K562 (cell line): ENCODE data around the gene TET2. TPM values are rescaled to one million over a fixed set of nuclear protein-coding genes. Genes with fewer than 3 reads are reported as not detected.
"Not testable (repeated sequence)": the region's sequence is repeated elsewhere in the genome, so short reads cannot be mapped to it uniquely, and the experiment has no call there.

Experiments
- ATAC-seq: fragments of 200-7000 bp; cut with Tn5 transposase; 3 replicates; pipeline ENCODE4 v1.9.1; 2020; ENCODE audit warnings: moderate library complexity
- BruUV-seq: library from RNA; stranded (reverse); fragments of 400-500 nt; replicated peaks from 2 replicates; lab custom pipeline; 2021; lab: Mats Ljungman, UMichigan
- CTCF ChIA-PET: fragments of 300-600 bp; formaldehyde crosslinking; extraction: SDS; loops from one replicate; lab custom pipeline; 2021; ENCODE audit warnings: low intra/inter-chr PET ratio; lab: Yijun Ruan, JAX
- POLR2A ChIA-PET: fragments of 300-600, 350-650 bp; sonication (Branson Sonifier 250); formaldehyde crosslinking; extraction: SDS; loops from one replicate; lab custom pipeline; 2021; ENCODE audit warnings: antibody characterized with exemption, inconsistent platforms; lab: Yijun Ruan, JAX
- DNase-seq, 4 experiments: peaks; one replicate each; pipeline versions ENCODE4 v3.0.0 to v3.0.0-alpha.2; 2011 to 2018; ENCODE audit warnings: low spot score in 3 of 4, mixed read lengths in 3 of 4; ENCODE audit errors: extremely low read depth in 1 of 4
- FAIRE-seq: peaks from 2 replicates; lab custom pipeline; 2011; peaks lifted over from hg19 to GRCh38; lab: Jason Lieb, UNC
- H2AFZ ChIP-seq: 2 replicates; pipeline ENCODE4 v1.6.0; 2011; ENCODE audit warnings: low read depth, low read length, control low read depth, inconsistent platforms
- H3K27ac ChIP-seq: fragments of 200-600 bp; 3 replicates; pipeline ENCODE4 v1.8.0; 2011; ENCODE audit warnings: low read depth, mild to moderate bottlenecking, control low read depth, inconsistent platforms, low read length, moderate library complexity, mixed read lengths; ENCODE audit errors: extremely low read depth
- H3K27me3 ChIP-seq, 2 experiments: fragments of 300-600 bp in 1 of 2; 2 replicates in 1 of 2; 3 replicates in 1 of 2; pipeline versions ENCODE4 v1.6.0 to v1.8.0; 2011; ENCODE audit warnings: inconsistent platforms in 2 of 2, low read length in 2 of 2, mild to moderate bottlenecking in 1 of 2, mixed read lengths in 1 of 2, moderate library complexity in 1 of 2; ENCODE audit not compliant: control insufficient read depth in 2 of 2, insufficient read depth in 2 of 2
- H3K36me3 ChIP-seq: fragments of 300-600 bp; 3 replicates; pipeline ENCODE4 v1.8.0; 2011; ENCODE audit warnings: mild to moderate bottlenecking, low read length, inconsistent platforms; ENCODE audit not compliant: control insufficient read depth, insufficient read depth
- H3K4me1 ChIP-seq, 2 experiments: fragments of 200-600 bp in 1 of 2; replicated peaks in 1 of 2; 2 replicates in 1 of 2; 3 replicates in 1 of 2; pipeline versions ENCODE4 v1.5.1 to v1.8.0; 2011; ENCODE audit warnings: inconsistent platforms in 2 of 2, low read length in 2 of 2, mild to moderate bottlenecking in 1 of 2, mixed read lengths in 1 of 2, moderate library complexity in 1 of 2; ENCODE audit not compliant: control insufficient read depth in 2 of 2, insufficient read depth in 2 of 2
- H3K4me2 ChIP-seq: 2 replicates; pipeline ENCODE4 v1.6.1; 2011; ENCODE audit warnings: low read length, control low read depth, inconsistent platforms, mixed read lengths; ENCODE audit not compliant: insufficient read depth
- H3K4me3 ChIP-seq: fragments of 200-600 bp; sonication (generic), shearing (Covaris generic); 2 replicates; pipeline ENCODE4 v1.5.1; 2016; ENCODE audit warnings: control low read depth, inconsistent platforms
- H3K79me2 ChIP-seq: fragments of 200-600 bp; 3 replicates; pipeline ENCODE4 v1.8.0; 2011; ENCODE audit warnings: low read length, inconsistent platforms; ENCODE audit not compliant: control insufficient read depth, insufficient read depth
- H3K9ac ChIP-seq, 2 experiments: 2 replicates each; pipeline versions ENCODE4 v1.6.0 to v1.6.1; 2011; ENCODE audit warnings: low read depth in 2 of 2, low read length in 2 of 2, control low read depth in 1 of 2, inconsistent platforms in 1 of 2, mild to moderate bottlenecking in 1 of 2, mixed read lengths in 1 of 2; ENCODE audit not compliant: insufficient read depth in 1 of 2
- H3K9me1 ChIP-seq: one replicate; pipeline ENCODE4 v1.6.0; 2011; ENCODE audit warnings: inconsistent platforms, mild to moderate bottlenecking, low read length, moderate library complexity; ENCODE audit not compliant: control insufficient read depth, insufficient read depth
- H3K9me3 ChIP-seq: replicated peaks from 2 replicates; pipeline ENCODE4 v1.5.1; 2011; ENCODE audit warnings: low read depth, low read length, inconsistent platforms; ENCODE audit not compliant: control insufficient read depth, insufficient read depth
- H4K20me1 ChIP-seq: replicated peaks from 2 replicates; pipeline ENCODE4 v1.6.1; 2011; ENCODE audit warnings: low read length, inconsistent platforms, mixed read lengths; ENCODE audit not compliant: control insufficient read depth, insufficient read depth
- BMI1 ChIP-seq: fragments of 150-350 bp; IDR thresholded peaks from 2 replicates; pipeline ENCODE4 v1.6.1; 2014; ENCODE audit warnings: low read length
- FOSL1 ChIP-seq: fragments of 200-800 bp; sonication (Bioruptor generic); conservative IDR thresholded peaks from 2 replicates; pipeline ENCODE4 v1.6.1; 2016; ENCODE audit warnings: missing genetic modification characterization, missing compliant biosample characterization
- POLR2H ChIP-seq: IDR thresholded peaks from 2 replicates; pipeline ENCODE4 v1.6.1; 2016; ENCODE audit warnings: missing genetic modification characterization, low read depth, mild to moderate bottlenecking, control low read depth, missing compliant biosample characterization, moderate library complexity
- RBM25 ChIP-seq: fragments of 200-400 bp; formaldehyde crosslinking; IDR thresholded peaks from 2 replicates; pipeline ENCODE4 v1.6.1; 2018; ENCODE audit warnings: low read length, low read depth, moderate library complexity; ENCODE audit not compliant: severe bottlenecking
- ZNF197 ChIP-seq: fragments of 200-800 bp; sonication (Bioruptor generic); IDR thresholded peaks from 2 replicates; pipeline ENCODE4 v1.6.1; 2016; ENCODE audit warnings: low read depth, missing genetic modification characterization, missing compliant biosample characterization
- ZNF354B ChIP-seq: fragments of 250-450 bp; sonication (Bioruptor Pico); IDR thresholded peaks from 2 replicates; pipeline ENCODE4 v1.4.0; 2020
- ZNF507 ChIP-seq: conservative IDR thresholded peaks from 2 replicates; pipeline ENCODE4 v1.6.1; 2017; ENCODE audit warnings: missing genetic modification characterization, missing compliant biosample characterization
- ZNF586 ChIP-seq: fragments of 450-650 bp; formaldehyde crosslinking; conservative IDR thresholded peaks from 2 replicates; pipeline ENCODE4 v1.4.0; 2020; ENCODE audit warnings: mild to moderate bottlenecking, moderate library complexity
- WGBS: fragments of 100-300 bp; shearing (Covaris generic); methylation state at CpG from one replicate; pipeline ENCODE4 v1.1.6; 2016; ENCODE audit warnings: low coverage, mixed read lengths; ENCODE audit not compliant: insufficient coverage; ENCODE audit errors: missing lambda C conversion rate; 5-methylcytosine and 5-hydroxymethylcytosine counted together
- in situ Hi-C: fragments of 300-500 bp; cut with MboI; formaldehyde crosslinking; loops from 4 replicates; pipeline ENCODE4 v1.15.0; 2018; ENCODE audit warnings: inconsistent platforms, mixed read lengths
- intact Hi-C: fragments of 100-400 bp; cut with micrococcal nuclease; formaldehyde crosslinking; loops from 2 replicates; pipeline ENCODE4 v1.14.2; 2022
- polyA plus RNA-seq, 8 experiments: library from polyadenylated mRNA; depleted of rRNA in 4 of 8; stranded (reverse) in 5 of 8; unstranded in 3 of 8; fragments of >200 nt; fragmentation: Nextera tagmentation in 2 of 8; fragmentation: Illumina TruSeq in 1 of 8; extraction: Ambion mirVana in 2 of 8; extraction: Trizol in 1 of 8; gene quantifications; 2 replicates each; pipeline versions ENCODE4 v1.2.1 to v1.2.3, GENCODE V29; 2011 to 2014; ENCODE audit warnings: inconsistent platforms in 1 of 8, missing spikeins in 1 of 8
- total RNA-seq, 7 experiments: library from RNA; depleted of rRNA in 6 of 7; stranded (reverse); fragments of >200 nt in 6 of 7; fragmentation: Illumina TruSeq in 2 of 7; extraction: Trizol in 2 of 7; gene quantifications; 2 replicates each; pipeline versions ENCODE4 v1.2.1 to v1.2.3, GENCODE V29; 2011 to 2021; ENCODE audit warnings: low replicate concordance in 1 of 7
- TF ChIP-seq, protein P1 (sequence below): sonication (generic); formaldehyde crosslinking; IDR thresholded peaks from 2 replicates; pipeline ENCODE4 v1.5.0; 2020; ENCODE audit warnings: missing genetic modification reagents
- TF ChIP-seq, protein P2 (sequence below): sonication (generic); formaldehyde crosslinking; IDR thresholded peaks from 2 replicates; pipeline ENCODE4 v1.8.0; 2022; ENCODE audit warnings: missing genetic modification reagents, mild to moderate bottlenecking, borderline replicate concordance
- TF ChIP-seq, protein P3 (sequence below): fragments of 250-450 bp; sonication (Bioruptor Pico); IDR thresholded peaks from 2 replicates; pipeline ENCODE4 v1.5.0; 2020; ENCODE audit warnings: mild to moderate bottlenecking, borderline replicate concordance

TET2 gene
- total and polyA plus RNA-seq, 9 of the 15 experiments (the other 6 are each of a cell fraction or from before 2014, with no cell fraction given), result 0.80 to 11.1 (median 4.9) TPM

DNA sequence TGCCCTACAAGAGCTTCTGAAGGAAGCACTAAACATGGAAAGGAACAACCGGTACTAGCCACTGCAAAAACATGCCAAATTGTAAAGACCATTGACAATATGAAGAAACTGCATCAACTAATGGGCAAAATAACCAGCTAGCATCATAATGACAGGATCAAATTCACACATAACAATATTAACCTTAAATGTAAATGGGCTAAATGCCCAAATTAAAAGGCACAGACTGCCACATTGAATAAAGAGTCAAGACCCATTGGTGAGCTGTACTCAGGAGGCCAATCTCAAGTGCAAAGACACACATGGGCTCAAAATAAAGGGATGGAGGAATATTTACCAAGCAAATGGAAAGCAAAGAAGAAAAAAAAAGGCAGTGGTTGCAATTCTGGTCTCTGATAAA is 152.4 kb downstream of the TET2 start:
- H3K4me1 ChIP-seq, H3K27ac ChIP-seq, H4K20me1 ChIP-seq, H3K4me2 ChIP-seq, DNase-seq, POLR2A ChIA-PET, ATAC-seq, H3K9me1 ChIP-seq, H3K27me3 ChIP-seq, H3K4me3 ChIP-seq, H3K9me3 ChIP-seq, intact Hi-C loops, H2AFZ ChIP-seq, H3K79me2 ChIP-seq, H3K9ac ChIP-seq: not testable (repeated sequence)
- 0% methylated on average over 1 of the region's 1 CpG for WGBS
- TF ChIP-seq ZNF507 (peak; percentile 93), ZNF354B (CRISPR knock-in tag) (0 out of 2 replicates have a peak, but pooled peaks have one; percentile 22)
- TF ChIP-seq, all 486 proteins: peak for 2; not testable (repeated sequence) for 484
- FAIRE-seq, CTCF ChIA-PET, in situ Hi-C loops, BruUV-seq, H3K36me3 ChIP-seq: not testable (repeated sequence)

DNA sequence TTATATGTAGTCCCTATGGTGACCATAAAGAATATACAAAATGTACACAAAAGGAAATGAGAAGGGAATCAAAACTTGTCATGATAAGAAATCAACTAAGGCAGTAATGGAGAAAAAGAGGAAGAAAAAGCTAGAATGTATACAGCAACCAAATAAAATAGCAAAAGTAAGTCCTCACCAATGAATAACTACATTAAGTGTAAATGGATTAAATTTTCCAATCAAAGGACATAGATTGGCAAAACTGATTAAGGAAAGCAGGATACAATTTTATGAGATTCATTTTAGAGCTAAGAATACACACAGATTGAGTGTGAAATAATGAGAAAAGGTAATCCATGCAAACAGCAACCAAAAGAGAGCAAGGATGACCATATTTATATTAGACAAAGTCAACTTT is 157.4 kb downstream of the TET2 start:
- no peak overlapping the region for H3K4me2 ChIP-seq
- in situ Hi-C loops, result no loop called here
- TF ChIP-seq, protein P1, sequence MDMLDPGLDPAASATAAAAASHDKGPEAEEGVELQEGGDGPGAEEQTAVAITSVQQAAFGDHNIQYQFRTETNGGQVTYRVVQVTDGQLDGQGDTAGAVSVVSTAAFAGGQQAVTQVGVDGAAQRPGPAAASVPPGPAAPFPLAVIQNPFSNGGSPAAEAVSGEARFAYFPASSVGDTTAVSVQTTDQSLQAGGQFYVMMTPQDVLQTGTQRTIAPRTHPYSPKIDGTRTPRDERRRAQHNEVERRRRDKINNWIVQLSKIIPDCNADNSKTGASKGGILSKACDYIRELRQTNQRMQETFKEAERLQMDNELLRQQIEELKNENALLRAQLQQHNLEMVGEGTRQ (CRISPR knock-in tag), result no peak
- no peak for TF ChIP-seq BMI1
- peak; percentile 25 for TF ChIP-seq RBM25
- TF ChIP-seq ZNF586 (CRISPR knock-in tag), result no peak
- TF ChIP-seq FOSL1 (tag), result no peak
- TF ChIP-seq, protein P2, sequence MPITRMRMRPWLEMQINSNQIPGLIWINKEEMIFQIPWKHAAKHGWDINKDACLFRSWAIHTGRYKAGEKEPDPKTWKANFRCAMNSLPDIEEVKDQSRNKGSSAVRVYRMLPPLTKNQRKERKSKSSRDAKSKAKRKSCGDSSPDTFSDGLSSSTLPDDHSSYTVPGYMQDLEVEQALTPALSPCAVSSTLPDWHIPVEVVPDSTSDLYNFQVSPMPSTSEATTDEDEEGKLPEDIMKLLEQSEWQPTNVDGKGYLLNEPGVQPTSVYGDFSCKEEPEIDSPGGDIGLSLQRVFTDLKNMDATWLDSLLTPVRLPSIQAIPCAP (CRISPR knock-in tag), result no peak
- TF ChIP-seq POLR2H, result no peak
- TF ChIP-seq ZNF354B (CRISPR knock-in tag), result 0 out of 2 replicates have a peak, but pooled peaks have one; percentile 15
- TF ChIP-seq ZNF507, result peak; percentile 93
- no peak for TF ChIP-seq ZNF197 (CRISPR knock-in tag)
- TF ChIP-seq, protein P3, sequence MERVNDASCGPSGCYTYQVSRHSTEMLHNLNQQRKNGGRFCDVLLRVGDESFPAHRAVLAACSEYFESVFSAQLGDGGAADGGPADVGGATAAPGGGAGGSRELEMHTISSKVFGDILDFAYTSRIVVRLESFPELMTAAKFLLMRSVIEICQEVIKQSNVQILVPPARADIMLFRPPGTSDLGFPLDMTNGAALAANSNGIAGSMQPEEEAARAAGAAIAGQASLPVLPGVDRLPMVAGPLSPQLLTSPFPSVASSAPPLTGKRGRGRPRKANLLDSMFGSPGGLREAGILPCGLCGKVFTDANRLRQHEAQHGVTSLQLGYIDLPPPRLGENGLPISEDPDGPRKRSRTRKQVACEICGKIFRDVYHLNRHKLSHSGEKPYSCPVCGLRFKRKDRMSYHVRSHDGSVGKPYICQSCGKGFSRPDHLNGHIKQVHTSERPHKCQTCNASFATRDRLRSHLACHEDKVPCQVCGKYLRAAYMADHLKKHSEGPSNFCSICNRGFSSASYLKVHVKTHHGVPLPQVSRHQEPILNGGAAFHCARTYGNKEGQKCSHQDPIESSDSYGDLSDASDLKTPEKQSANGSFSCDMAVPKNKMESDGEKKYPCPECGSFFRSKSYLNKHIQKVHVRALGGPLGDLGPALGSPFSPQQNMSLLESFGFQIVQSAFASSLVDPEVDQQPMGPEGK (CRISPR knock-in tag), result no peak
- TF ChIP-seq, all 486 proteins: peak for 3
- H3K9me3 ChIP-seq, result no peaks in the 10 kb centered on the region
- H3K9ac ChIP-seq, result no peak overlapping the region
- ChIA-PET POLR2A (no interaction called here), CTCF (no interaction called here)
- H3K4me1 ChIP-seq, result no peaks in the 10 kb centered on the region
- H4K20me1 ChIP-seq, result no peaks in the 10 kb centered on the region
- FAIRE-seq (no peak), ATAC-seq (no peak), DNase-seq (no peak)
- H3K27me3 ChIP-seq, result no peaks in the 10 kb centered on the region
- H3K79me2 ChIP-seq, result no peaks in the 10 kb centered on the region
- no peak overlapping the region for H3K4me3 ChIP-seq
- H3K27ac ChIP-seq, result no peak overlapping the region
- H3K36me3 ChIP-seq, result no peaks in the 10 kb centered on the region
- intact Hi-C loops, result no loop called here
- H3K9me1 ChIP-seq, result no peaks in the 10 kb centered on the region
- H2AFZ ChIP-seq, result no peak overlapping the region
- no TSS peak for BruUV-seq
